H4 (cell line): ENCODE measurements around the gene KL. TPM values are rescaled to one million over a fixed set of nuclear protein-coding genes. Genes with fewer than 3 reads are reported as not detected.
A peak's percentile ranks its signal among the peaks of the same experiment; 100 is the strongest.

ENCODE experiments used
- DNase-seq: peaks from one replicate; pipeline ENCODE4 v3.0.0-alpha.2; 2015; ENCODE audit warnings: low spot score
- total RNA-seq: library from RNA; depleted of rRNA; stranded (reverse); fragments of >200 nt; shearing (Covaris generic); gene quantifications from 2 replicates; pipeline ENCODE4 v1.2.3, GENCODE V29; 2014

KL gene
- total RNA-seq, 1 experiment from 2014 or later: not detected

DNA sequence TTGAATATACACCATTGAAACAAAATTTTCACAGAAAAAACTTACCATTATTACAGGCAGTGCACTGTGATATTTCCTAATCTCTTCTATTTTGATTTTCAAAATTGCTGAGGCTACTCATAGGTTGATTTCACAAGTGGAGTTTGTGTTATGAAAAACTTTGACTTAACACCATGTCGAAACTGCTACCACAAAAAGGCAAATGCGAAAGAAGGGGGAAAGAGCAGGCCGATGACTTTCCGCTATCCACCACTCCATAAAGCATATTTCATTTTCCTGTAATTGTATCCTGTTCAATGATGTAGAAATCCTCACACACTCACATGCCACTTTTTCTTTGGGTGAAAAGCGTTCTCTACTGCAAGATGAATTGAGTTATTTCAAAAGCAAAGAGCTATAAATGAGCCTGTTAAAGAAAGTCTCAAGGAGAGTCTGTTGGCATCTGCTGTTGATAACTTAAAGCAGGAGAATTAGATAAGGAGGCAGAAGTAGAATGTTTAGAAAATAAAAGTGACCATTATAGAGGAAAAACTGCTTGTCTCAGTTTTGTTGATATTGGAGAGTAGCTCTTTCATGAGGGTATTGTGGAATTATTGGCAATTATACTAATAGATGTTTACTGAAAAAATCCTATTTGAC is 18.8 kb downstream of the KL start:
- no peak for DNase-seq

DNA sequence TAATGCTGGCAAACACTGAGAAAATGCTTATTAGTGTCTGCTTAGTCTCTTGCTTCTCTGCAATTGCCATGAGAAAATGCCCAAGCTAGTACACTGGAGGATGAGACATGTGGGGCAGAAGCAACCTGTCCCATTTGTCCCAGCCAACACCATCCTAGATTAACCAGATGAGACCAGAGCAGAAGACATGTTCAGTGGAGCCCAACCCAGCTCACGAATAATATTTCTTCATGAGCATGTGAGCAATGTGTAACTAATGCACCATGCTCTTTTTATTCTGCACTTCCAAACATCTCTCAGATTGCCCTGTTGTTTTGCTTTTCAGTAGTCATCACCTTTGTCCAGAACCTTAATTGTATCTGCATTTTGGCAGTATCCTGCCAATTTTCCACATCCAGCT is 21.4 kb downstream of the KL start:
- no peak for DNase-seq

- DNase-seq: no peak
Measured at GRCh38 chr13:33040090-33040489, 23.9 kb downstream of the KL start.

GRCh38 chr13:33045851-33046592 is 29.8 kb downstream of the KL start:
- no peak for DNase-seq

DNA sequence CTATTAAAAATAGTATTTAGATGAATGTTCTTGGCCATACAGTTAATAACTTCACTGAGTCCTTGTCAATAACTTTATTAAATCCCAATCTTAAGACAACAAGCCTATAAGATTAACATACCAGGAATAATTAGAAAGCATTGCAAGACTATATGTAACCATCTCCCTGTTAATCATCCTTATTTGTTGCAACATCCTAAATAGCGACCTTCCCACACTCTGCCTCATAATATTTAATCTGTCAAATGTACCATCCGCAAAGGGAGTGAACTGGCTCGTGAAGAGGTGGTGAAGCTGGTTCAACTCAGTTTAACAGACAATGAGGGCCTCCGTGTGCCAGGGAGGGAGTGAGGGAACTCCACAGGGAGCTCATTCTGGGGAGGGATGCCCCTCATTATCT is 33.9 kb downstream of the KL start:
- no peak for DNase-seq

DNA sequence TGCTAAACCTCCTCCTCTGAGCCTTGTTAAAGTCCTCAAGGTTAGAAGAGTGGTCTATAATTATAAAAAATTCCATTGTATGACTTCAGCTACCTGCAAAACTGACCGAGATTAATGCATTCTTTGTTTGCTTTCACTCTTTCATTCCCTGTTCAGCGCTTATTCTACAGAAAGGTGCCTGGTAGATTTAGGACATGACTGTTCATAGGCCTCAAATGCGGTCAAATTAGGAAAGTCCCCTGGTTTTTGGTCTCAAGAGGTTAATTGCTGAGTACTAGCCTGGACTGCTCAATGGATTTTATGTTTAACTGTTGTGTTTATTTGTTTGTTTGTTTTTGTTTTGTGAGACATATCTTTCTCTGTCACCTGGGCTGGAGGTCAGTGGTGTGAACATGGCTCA is 35.4 kb downstream of the KL start:
- DNase-seq: no peak

DNA sequence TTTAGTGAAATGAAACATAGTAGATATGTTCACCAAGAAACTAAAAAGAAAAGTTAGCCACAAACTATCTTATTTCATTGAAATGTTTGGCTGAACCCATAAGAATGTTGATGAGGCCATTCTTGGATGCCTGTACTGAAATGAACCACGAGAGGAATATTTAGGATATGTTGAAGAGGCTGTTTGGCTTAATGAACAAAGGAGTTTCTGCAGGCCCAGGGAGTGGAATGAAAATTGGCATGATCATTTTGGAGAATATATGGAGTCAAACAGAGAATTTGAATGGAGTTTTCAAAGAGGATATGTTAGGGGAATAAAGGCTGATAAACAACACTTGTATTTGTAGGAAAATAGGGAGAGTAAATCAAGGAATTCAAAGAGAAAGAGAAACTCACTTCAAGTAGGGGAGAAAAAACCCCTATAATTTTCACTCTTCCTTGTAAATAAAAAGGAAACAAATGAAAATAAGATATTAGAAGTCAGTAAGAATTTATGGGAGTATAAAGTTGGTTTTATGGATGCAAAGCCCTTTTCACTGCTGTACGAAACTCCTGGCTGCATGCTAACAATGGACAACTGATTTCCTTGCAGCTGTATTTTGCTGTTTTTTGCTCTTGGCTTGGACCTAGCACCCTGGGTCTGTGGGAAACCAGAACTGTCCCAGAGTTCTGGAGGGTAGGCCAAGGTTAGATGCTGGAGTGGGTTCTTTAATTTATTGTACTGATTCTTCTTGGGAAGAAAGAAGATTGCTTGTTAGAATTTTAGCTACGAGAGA is 36.5 kb downstream of the KL start:
- DNase-seq: no peak

- DNase-seq: no peak
Measured at GRCh38 chr13:33053397-33054066, 37.3 kb downstream of the KL start.

GRCh38 chr13:33057019-33057780 is 41.0 kb downstream of the KL start:
- DNase-seq: peak; percentile 8

DNA sequence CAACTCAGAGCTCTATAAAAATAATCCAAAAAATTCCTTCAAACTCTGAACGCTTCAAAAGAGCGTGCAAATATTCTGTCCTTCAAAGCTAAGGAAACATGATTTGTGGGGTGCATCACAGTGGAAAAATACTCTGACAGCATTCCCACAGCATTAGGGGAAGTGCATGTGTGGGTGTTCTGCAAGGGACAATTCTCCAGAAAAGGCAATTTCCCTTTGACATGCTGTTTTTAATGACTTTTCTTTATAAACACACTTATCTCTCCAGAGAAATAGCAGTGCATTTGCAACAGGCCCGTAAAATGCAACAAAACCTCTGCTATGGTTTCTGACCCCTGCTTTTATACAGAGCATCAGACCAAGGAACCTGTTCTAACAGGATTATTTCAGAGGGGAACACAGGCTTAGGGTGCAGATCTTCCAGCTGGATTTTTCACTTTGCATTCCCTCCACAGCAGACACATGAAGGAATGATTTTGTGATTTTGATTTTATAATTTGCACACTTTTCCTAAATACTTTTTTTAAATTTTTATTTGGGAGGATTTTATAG is 42.6 kb downstream of the KL start:
- DNase-seq: no peak

GRCh38 chr13:33060815-33061214 is 44.6 kb downstream of the KL start:
- DNase-seq: no peak

GRCh38 chr13:33066329-33066728 is 50.1 kb downstream of the KL start:
- no peak for DNase-seq

- DNase-seq: no peak
Measured at GRCh38 chr13:33069365-33069764, 53.1 kb downstream of the KL start.

DNA sequence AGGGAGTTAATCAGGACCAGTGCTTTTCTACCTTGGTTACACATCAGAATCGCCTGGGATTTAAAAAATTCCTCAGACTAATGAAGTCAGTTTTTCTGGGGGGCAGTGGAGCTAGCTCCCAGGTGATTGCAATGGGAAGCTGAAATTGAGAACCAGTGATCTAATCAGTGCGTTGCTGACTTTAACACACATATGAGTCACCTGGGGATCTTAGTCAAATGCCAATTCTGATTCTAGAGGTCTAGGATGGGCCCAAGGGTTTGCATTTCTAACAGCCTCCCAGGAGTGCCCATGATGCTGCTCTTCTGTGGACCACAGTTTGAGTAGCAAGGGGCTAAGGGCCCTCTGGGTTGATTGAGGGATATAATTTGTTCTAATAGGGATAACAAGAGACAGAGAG is 54.5 kb downstream of the KL start:
- no peak for DNase-seq

DNA sequence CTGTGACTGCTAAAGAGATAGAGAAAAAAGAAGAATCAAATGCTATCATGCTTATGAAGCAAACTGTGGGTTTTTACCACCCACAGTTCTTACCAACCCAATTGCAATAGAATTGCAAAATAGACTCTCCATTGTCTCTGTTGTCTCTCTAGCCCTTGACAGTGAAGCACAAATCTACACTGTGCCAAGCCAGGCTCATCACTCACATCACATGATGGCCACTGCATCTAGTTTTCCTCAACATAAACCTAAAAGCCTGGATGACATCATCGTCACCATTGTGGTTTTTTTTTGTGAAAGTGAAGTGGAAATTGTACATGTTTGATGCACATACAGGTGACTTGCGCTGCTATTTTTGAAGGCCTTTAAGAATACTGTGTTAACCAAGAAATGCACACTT is 56.1 kb downstream of the KL start:
- no peak for DNase-seq

- DNase-seq: no peak
Measured at GRCh38 chr13:33072759-33073158, 56.5 kb downstream of the KL start.

DNA sequence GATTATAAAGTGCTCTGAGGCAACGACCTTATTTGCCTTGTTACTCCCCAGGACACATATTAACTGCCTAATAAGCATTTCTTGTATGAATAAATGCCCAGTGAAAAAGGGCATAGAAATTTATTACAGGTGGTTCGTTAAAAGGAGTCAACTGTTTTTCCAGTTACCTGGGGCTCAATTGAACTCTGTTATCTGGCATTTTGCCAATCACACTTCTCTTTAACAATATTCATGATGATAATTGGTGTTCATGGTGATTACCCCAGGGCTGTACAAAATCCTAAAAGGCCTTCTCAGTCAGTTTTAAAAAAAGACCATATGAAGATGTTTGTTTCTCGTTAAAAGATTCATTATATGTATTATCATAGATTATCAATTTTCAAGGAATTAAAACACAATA is 57.1 kb downstream of the KL start:
- no peak for DNase-seq

- DNase-seq: no peak
Measured at GRCh38 chr13:33076001-33076992, 60.1 kb downstream of the KL start.

- DNase-seq: no peak
Measured at GRCh38 chr13:33078263-33078662, 62.0 kb downstream of the KL start.

DNA sequence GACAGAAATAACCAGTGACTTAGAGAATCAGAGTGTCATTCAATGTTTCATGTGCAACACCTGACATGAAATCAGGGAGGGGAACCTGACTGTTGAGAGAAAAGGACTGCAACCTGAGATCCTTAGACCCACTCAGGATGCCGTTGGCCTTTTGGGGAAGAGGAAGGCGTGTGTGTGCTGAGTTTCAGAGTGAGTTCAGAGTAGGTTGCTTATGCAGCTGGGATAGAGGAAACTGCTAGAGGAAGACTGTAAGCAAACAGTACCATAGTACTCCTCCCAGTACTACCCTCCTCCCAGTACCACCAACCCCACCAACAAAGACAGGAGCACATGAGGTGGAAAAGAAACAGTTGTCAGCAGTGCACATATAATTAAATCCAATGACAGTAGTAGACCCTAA is 63.7 kb downstream of the KL start:
- no peak for DNase-seq
